ENCODE results near the gene TBX19.

DNA sequence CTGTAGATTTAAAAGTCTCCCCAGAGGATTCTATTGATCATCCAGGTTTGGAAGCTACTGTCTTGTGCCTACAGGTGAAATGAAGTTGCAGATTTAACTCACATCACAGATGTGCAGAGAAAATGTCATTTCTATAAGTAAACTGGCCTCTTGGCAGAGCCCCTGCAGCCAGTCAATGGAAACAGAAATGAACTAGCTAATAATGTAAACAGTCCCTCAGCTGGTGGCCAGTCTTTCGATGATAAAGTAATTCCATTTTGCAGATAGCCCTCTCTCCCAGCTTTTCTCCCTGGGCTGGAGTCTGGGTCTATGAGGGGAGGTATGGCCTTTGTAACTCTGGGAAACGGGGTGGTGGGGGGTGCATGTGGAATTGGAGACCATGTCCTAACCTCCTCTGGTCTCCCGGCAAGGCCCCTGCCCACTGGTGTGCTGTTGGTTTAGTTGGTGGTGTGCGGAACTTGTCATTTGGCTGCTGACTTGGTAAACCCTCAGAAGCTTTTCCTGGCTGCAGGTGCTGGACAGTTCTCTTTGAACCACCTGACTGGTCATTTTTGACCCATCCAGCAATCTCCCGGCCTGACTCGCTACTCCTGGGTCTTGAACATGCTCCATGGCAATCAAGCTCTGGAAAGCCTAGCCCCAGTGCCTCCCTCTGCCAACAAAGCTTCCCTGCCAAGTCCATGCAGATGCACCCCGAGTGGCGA lies 14.9 kb downstream of the TBX19 start:
- TF ChIP-seq GATA2 (IDR thresholded peaks at IDR 0.05; ENCODE audit: low read depth, low read length) (no peak), GATA3 (IDR thresholded peaks at IDR 0.05; ENCODE audit: low read depth, low read length) (no peak)

All from SH-SY5Y (cell line).